Erythroblast (primary cell): Measurements from ENCODE around the gene RCOR3.

Experiments
- GATA1 ChIP-seq: IDR thresholded peaks from 2 replicates; pipeline ENCODE4 v1.6.1; 2011; ENCODE audit warnings: low read depth, mild to moderate bottlenecking, control low read depth, low read length, moderate library complexity
- POLR2A ChIP-seq: IDR thresholded peaks from 2 replicates; pipeline ENCODE4 v1.6.1; 2011; ENCODE audit warnings: mild to moderate bottlenecking, low read length

GRCh38 chr1:211331011-211331709 is 72.0 kb downstream of the RCOR3 start:
- TF ChIP-seq POLR2A: no peak
- no peak for TF ChIP-seq GATA1
